ENCODE results near the gene PCSK6.

DNA sequence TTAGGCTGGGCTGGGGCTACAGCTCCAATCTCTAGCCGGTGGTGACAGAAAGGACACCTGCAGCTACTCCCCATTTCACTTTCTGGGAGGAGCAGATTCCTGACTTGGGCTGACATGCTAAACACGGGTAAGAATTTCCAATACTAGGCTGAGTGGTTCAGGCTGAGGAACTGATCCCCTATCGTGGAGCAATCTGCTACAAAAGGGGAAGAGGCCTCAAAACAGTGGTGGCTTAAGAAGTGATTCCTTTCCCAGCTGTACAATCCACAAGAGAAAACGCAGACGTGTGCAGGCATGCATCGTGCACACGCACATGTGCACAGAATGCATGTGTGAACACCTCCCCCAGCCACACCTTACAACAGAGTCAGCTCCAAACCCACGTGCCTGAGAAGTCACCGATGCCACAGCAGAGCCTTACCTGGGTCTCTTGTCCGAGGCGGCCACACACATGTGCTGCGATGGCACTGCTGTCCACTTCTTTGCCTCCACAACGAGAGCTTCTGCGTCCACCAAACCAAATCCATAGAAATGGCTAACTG, 107.8 kb downstream of the PCSK6 start:
- TF ChIP-seq, protein P1, sequence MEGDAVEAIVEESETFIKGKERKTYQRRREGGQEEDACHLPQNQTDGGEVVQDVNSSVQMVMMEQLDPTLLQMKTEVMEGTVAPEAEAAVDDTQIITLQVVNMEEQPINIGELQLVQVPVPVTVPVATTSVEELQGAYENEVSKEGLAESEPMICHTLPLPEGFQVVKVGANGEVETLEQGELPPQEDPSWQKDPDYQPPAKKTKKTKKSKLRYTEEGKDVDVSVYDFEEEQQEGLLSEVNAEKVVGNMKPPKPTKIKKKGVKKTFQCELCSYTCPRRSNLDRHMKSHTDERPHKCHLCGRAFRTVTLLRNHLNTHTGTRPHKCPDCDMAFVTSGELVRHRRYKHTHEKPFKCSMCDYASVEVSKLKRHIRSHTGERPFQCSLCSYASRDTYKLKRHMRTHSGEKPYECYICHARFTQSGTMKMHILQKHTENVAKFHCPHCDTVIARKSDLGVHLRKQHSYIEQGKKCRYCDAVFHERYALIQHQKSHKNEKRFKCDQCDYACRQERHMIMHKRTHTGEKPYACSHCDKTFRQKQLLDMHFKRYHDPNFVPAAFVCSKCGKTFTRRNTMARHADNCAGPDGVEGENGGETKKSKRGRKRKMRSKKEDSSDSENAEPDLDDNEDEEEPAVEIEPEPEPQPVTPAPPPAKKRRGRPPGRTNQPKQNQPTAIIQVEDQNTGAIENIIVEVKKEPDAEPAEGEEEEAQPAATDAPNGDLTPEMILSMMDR (IDR thresholded peaks at IDR 0.05) = no peak
- TF ChIP-seq HMGA2 (CRISPR knock-in tag; IDR thresholded peaks at IDR 0.05) = no peak
- TF ChIP-seq TCF7 (CRISPR knock-in tag; IDR thresholded peaks at IDR 0.05; ENCODE audit: low read depth) = no peak
- no peak for TF ChIP-seq CREB1 (CRISPR knock-in tag; IDR thresholded peaks at IDR 0.05)
- TF ChIP-seq TP53 (CRISPR knock-in tag; IDR thresholded peaks at IDR 0.05) = no peak
- TF ChIP-seq, protein P2, sequence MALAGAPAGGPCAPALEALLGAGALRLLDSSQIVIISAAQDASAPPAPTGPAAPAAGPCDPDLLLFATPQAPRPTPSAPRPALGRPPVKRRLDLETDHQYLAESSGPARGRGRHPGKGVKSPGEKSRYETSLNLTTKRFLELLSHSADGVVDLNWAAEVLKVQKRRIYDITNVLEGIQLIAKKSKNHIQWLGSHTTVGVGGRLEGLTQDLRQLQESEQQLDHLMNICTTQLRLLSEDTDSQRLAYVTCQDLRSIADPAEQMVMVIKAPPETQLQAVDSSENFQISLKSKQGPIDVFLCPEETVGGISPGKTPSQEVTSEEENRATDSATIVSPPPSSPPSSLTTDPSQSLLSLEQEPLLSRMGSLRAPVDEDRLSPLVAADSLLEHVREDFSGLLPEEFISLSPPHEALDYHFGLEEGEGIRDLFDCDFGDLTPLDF (CRISPR knock-in tag; IDR thresholded peaks at IDR 0.05) = no peak
- no peak for TF ChIP-seq ZNF121 (CRISPR knock-in tag; IDR thresholded peaks at IDR 0.05)
- TF ChIP-seq, protein P3, sequence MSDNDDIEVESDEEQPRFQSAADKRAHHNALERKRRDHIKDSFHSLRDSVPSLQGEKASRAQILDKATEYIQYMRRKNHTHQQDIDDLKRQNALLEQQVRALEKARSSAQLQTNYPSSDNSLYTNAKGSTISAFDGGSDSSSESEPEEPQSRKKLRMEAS (CRISPR knock-in tag; IDR thresholded peaks at IDR 0.05) = no peak
